ENCODE measurements around the gene ZBTB46.
A peak's percentile ranks its signal among the peaks of the same experiment; 100 is the strongest.

The ZBTB46 gene

DNA sequence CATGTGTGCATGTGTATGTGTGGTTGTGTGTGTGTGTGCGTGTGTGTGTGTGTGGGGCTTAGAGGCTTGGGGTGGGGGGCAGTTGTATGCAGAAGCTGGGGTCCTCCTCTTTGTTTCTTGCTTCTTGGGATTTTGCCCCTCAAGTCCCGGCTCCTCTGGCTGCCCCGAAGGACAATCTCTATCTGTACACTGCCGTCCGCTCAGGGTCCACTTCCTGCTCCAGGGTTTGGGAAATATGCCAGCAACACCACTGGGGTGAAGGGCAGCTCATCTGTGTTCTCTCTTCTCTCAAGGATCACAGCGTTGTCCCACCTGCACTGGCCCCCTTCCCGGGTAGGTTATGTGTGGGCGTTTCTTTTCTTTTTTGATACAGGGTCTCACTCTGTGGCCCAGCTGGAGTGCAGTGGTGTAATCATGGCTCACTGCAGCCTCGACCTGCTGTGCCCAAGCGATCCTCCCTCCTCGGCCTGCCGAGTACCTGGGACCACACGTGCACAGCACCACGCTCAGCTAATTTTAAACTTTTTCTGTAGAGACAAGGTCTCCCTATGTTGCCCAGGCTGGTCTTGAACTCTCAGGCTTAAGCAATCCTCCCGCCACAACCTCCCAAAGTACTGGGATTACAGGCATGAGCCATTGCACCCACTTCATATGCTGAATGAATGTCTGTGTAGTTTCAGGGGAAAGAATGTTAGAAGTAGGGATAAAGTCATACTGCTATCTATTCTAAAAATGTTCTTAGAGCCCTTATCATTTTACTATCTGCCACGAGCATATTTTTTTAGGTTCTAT, 65.8 kb downstream of the ZBTB46 start:
- no peak for DNase-seq

- DNase-seq = no peak
These were observed 71.6 kb downstream of the ZBTB46 start for GRCh38 chr20:63759377-63759901.

- no peak for DNase-seq
These were observed 72.9 kb downstream of the ZBTB46 start for GRCh38 chr20:63758152-63758551.

DNA sequence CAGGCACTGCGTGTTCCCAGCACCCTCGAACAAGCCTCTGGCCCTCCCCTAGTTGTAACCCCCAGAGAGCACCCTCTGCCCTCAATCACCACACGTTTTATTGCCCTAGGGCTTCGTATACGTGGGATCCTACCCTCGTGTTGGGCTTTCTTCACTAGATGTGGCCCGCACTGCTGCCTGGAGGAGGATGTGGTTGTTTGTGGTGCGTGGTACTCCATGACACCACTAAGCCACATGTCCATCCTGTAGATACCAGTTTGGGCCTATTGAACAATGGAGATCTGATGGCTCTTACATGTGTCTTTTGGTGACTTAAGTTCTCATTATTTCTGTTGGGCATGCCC, 74.4 kb downstream of the ZBTB46 start:
- no peak for DNase-seq

DNA sequence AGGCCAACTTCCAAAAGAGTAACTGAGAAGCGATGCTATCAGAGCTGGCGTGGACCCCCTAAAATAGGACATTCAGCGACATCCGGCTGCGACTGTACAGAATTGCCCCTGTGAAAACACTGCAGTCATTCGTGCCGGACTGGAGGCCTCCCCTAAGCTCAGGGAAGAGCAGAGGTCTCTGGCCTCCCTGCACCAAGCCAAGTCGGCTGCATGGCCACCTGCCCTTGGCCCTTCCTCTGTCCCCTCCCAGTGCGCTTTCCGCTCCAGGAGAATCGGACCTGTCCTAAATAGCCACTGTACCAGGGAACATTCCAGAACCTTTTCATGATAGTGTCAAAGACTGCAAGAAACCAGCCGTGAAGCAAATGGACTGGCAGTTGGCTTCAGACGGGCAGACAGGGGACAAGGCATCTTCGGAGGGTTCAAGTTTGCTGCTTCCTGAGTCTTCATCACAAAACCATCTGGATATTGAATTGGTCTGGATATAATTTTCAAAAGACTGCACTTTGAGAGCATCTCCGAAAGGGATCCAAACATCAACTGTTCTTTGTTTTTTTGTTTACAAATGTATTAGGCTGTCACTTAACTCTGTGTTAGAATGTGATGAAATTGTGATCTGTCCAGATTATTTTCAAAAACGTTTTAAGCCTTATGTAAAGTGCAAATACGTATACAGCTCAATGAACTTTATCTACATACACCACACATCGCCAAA, 75.0 kb downstream of the ZBTB46 start:
- no peak for DNase-seq

GRCh38 chr20:63754008-63754407, 77.1 kb downstream of the ZBTB46 start:
- no peak for DNase-seq

DNA sequence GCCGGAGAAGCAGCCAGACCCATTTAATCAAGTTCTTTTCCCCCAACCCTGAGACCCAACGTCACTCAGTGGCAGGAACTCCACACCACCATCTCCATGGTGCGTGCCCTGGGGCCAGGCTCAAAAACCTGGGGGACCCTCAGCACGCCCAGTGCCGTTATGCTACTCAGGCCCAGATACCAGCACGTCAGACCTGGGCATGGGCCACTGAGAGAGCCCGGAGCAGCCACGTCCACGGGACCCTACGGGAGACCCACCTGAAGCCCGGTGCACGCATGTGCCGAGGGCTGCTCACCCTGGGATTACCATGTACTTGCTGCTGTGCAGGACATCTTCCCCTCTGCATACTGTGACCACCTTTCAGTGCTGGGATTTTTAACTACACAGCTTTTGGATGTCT, 77.7 kb downstream of the ZBTB46 start:
- DNase-seq = no peak

DNA sequence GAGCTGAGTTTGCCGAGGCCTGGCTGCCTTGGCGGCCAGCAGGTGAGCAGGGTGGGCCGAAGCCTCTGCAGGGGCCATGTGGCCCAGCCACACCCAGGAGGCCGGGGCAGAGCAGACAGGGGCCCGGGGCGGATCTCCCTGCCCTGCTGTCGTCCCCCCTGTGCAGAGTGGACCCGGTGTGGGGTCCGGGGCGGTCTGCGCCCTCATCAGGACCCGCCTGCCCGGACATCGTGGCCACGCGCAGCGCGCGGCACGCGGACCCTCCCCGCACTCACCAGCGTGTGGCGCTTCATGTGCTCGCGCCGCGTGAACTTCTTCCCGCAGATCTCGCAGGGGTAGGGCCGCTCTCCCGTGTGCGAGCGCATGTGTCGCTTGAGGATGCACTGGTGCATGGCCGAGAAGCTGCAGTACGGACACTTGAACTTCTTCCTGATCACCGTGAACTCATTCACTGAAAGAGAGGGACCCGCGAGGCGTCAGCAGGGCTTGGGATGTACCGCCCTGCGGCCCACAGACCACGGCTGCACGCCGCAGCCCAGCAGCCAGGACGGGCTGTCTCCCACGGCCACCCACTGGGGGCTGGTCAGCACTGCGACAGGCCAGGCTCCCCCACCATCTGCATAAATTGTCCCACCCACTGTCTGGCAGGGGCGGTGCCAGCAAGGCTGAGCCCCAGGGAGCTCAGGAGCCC, 78.5 kb downstream of the ZBTB46 start:
- no peak for DNase-seq

- peak in 4 of 6 experiments; percentile 12 to 49 (median 25) for DNase-seq
These were observed 79.4 kb downstream of the ZBTB46 start for GRCh38 chr20:63751471-63752271.

GRCh38 chr20:63750807-63751470, 80.1 kb downstream of the ZBTB46 start:
- peak; percentile 61 to 81 (median 69) for DNase-seq

DNA sequence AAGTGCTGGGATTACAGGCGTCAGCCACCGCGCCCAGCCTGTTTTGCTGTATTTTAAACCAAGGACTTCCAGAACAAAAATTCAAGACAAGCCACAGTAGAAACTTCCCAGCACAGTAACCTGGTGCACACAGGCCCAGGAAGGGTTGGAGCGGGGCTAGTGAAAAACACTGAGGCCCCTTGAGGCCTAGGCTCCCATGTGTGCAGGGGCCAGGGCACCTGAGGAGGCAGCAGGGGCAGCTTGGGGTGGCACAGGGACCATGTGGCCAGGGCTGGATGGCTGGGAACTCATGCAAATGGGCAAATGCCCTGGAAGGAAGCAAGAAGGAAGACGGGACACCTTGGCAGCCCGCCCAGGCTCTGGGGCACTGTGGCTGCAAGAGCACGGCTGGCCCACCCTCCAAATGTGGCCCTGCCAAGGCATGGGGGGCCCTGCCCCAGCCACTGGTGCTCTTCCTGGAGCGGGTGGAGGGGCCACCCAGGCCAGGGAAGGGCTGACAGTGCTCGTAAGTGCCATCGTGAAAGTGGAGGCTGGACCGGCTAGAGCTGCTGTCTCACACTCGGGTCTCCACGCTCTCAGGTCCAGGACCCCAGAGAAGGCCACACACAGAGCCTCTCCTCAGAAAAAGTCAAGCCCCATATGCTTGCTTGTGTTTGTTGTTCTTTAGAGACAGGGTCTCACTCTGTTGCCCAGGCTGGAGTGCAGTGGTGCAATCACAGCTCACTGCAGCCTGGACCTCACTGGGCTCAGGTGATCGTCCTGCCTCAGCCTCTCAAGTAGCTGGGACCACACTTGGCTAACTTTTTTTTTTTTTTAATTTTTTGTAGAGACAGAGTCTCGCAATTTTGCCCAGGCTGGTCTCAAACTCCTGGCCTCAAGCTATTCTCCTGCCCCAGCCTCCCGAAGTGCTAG, 81.2 kb downstream of the ZBTB46 start:
- DNase-seq = no peak

DNA sequence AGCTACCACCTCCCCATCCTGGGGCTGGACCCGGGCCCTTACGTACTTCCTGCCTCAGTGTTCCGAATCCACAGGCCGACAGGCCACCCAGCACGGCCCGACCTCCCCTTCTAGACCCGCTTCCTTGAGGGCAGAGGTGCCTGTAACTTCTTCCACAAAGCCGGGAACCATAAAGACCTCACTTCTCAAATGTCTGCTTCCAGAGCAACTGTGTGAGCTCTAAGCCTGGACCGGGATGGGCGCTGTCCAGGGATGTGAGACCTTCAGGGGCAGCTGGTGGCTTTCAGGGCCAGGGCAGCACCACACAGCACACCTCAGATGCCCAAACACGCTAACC, 82.2 kb downstream of the ZBTB46 start:
- no peak for DNase-seq

DNA sequence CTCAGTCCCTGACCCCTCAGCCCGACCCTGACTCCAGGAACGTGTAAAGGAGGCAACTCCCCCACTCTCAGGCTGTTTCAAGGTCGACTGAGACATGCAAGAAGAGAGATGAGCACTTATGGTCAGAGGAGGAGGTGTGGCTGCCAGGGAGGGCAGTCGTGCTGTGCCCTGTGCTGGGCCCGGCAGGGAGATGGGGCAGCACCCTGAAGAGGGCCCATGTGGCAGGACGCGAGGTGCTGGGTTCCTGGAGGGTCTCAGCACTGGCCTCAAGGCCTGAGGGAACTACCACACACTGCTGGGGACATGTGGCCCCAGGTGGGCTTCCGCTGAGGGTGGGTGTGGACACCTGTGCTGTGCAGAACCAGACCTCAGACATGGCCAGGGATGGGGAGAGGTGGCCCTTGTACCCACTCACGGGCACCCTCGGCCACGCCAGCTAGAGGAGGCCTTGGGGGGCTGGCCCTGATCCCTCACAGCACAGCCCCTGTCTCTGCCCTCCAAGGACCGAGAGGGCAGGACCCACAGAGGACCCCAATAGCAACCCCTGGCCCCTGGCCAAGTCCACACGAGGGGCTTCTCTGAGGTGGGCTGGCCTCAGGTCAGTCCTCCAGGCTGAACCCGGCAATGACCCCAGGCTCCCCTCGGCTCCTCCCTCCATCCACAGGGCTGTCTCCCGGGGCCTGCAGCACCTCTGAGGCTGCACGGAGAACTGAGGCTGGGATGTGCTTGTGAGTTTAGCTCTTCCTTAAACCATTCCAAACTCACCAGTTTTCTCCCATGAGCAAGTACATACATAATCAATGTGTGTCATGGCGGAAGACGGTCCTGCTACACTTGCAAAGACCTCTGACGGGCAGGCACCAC, 82.8 kb downstream of the ZBTB46 start:
- DNase-seq = no peak

DNA sequence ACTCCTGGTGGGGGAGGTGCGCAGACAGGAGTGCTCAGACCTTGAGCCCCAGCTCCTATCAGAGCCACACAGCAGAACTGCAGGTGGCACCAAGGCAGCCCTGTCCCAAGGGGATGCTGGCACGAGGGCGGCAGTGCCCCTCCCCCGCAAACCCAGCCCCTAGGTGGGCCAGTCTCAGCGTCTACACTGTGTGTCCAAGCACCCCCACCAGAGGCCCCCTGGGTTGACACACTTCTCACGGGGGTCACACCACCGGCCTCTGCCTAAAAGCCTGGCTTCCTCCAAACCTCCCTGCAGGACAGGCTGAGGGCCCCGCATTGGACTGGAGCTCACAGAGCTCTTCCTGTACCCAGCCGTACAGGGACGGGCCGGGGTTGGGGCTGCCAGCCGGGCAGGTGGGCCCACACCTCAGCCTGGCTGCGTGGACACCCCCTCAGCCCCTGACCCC, 83.4 kb downstream of the ZBTB46 start:
- no peak for DNase-seq

- DNase-seq = no peak
These were observed 84.2 kb downstream of the ZBTB46 start for GRCh38 chr20:63746751-63747315.

DNA sequence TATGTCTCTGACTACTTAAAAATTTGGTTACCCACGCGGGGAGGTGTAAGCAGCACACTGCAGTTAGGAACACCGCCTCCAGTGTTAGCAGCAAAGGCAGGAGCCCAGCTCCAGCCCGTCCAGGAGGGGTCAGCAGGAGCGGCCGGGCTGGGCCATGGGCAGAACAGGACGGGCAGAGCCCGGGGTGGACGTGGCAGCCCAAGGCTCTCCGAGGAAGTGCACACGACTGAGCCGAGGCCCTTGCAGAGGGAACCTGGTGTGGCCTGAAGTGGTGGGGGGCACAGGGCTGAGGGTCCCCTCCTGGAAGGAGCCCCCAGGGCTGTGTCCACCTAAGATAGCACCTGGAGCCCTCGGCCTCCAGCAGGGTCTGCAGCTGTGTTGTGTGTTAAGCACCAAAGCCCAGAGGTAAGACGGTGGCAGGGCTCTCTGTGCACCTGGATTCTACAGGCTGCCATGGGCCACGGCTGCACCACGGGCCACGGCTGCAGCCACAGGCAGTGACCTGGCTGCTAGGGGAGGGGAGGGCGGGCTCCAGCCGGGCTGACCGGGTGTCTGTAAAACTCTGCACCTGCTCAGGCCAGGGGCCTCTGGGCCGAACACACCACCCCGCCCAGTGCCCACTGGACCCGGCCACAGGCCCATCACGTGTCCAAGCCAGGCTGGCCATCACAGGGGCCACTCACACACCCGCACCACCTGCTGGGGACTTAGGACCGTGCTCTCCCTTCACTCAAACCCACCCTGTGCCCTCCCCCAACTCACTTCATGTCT, 84.9 kb downstream of the ZBTB46 start:
- DNase-seq = no peak

- no peak for DNase-seq
These were observed 85.6 kb downstream of the ZBTB46 start for GRCh38 chr20:63745424-63745805.

DNA sequence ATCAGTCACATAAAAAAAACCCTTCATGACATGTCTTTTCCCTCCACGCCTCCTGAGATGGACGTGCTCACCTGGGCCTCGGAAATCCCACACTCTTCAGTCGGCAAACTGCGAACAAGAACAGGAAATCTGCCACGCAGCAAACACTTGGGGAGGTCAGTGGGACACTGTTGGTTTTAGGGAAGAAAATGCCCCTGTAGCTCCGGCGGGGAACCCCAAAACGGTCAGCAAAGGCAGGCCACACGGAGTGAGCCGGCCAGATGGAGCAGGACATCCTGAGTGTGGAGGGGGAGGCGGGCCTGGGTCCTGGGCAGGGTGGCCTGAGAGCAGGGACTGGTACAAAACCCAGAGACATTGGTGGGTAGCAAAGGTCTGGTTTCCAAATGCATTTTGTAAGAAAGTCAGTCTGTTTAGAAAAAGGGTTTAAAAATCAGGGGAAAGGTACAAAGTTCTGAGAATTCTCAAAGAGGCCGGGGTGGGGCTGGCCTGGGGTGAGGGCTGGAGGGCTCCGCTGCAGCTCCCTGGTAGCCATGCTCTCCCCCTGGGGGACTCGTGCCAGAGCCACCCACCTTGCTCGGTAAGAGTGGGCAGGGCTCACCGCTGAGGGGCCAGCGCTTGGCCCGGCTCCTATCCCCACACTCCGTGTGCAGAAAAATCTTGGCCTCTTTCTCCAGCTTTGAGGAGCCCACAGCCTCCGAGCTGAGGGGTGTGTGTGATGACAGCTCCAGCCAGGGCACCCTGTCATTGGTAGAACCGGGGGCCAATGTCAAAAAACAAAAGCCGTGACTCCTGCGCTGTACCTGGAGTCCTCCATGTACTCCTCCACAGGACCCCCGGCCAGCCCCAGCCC, 86.3 kb downstream of the ZBTB46 start:
- DNase-seq = no peak
